H1 (cell line): ENCODE results near the gene POLR2I.

Experiments
- CTBP2 ChIP-seq: IDR thresholded peaks from 2 replicates; pipeline ENCODE4 v1.7.0; 2011; ENCODE audit warnings: borderline replicate concordance, mild to moderate bottlenecking, moderate library complexity, mixed read lengths, low read length; ENCODE audit not compliant: insufficient read depth, insufficient read length
- CTCF ChIP-seq, 3 experiments: IDR thresholded peaks; 1 replicate in 2 of 3; 2 replicates in 1 of 3; pipeline versions ENCODE4 v1.5.1 to v1.6.1; 2011; ENCODE audit warnings: low read length in 3 of 3, mild to moderate bottlenecking in 3 of 3, inconsistent platforms in 2 of 3, low read depth in 1 of 3, moderate library complexity in 1 of 3; ENCODE audit not compliant: insufficient read depth in 1 of 3; ENCODE audit errors: control extremely low read depth in 1 of 3
- SP1 ChIP-seq: IDR thresholded peaks from 2 replicates; pipeline ENCODE4 v1.6.1; 2011; ENCODE audit warnings: low read depth, low read length
- SP4 ChIP-seq: IDR thresholded peaks from 2 replicates; pipeline ENCODE4 v1.6.1; 2012; ENCODE audit warnings: low read length, inconsistent platforms
- TCF12 ChIP-seq: IDR thresholded peaks from 2 replicates; pipeline ENCODE4 v1.6.1; 2011; ENCODE audit warnings: low read depth, mild to moderate bottlenecking, low read length

- TF ChIP-seq SP4 (no peak), CTCF (IDR thresholded peaks at IDR 0.05; ENCODE audit: control extremely low read depth in 1 of 3, insufficient read depth in 1 of 3, low read depth in 1 of 3, low read length in 3 of 3) (no peak), TCF12 (no peak), SP1 (no peak), CTBP2 (no peak)
These were observed 24.4 kb upstream of the POLR2I start for GRCh38 chr19:36139120-36139472.
